ENCODE data around the gene SEMA5A. TPM values are rescaled to one million over a fixed set of nuclear protein-coding genes. Genes with fewer than 3 reads are reported as not detected.

SEMA5A gene
- total RNA-seq, 1 donor from 2014 or later: 11.9 TPM

GRCh38 chr5:9207817-9208418 is 338.0 kb downstream of the SEMA5A start:
- H3K9me3 Mint-ChIP-seq: peaks cover 19% of the 10 kb centered on the region
- Histone ChIP-seq H3F3A (ENCODE audit: low read depth) (no peaks in the 10 kb centered on the region), H3K9ac (no peak overlapping the region), H3K27ac (no peak overlapping the region), H3K27me3 (peaks cover 14% of the 10 kb centered on the region), H3K79me2 (ENCODE audit: low read depth) (no peaks in the 10 kb centered on the region), H3K4me2 (no peak overlapping the region), H2AFZ (replicated peaks) (no peak overlapping the region), H3K4me1 (no peaks in the 10 kb centered on the region), H3K36me3 (no peaks in the 10 kb centered on the region), H3K9me3 (ENCODE audit: low read depth) (no peaks in the 10 kb centered on the region), H3K4me3 (no peak overlapping the region), H4K20me1 (ENCODE audit: low read depth) (no peaks in the 10 kb centered on the region)
- no peak overlapping the region for H3K4me3 Mint-ChIP-seq
- H3K4me1 Mint-ChIP-seq: peaks cover 2% of the 10 kb centered on the region
- DNase-seq (ENCODE audit: low spot score): peak; percentile 66
- peaks cover 12% of the 10 kb centered on the region for H3K36me3 Mint-ChIP-seq
- no peak for TF ChIP-seq EZH2phosphoT487 (IDR thresholded peaks at IDR 0.05)
- TF ChIP-seq CTCF (IDR thresholded peaks at IDR 0.05): peak; percentile 73
- no peaks in the 10 kb centered on the region for H3K27me3 Mint-ChIP-seq (ENCODE audit: insufficient read depth, low read depth)
- no peak overlapping the region for H3K27ac Mint-ChIP-seq

- peaks cover 8% of the 10 kb centered on the region for H3K4me1 Mint-ChIP-seq
- no peak for TF ChIP-seq EZH2 (IDR thresholded peaks at IDR 0.05)
- no peak for TF ChIP-seq EZH2phosphoT487 (IDR thresholded peaks at IDR 0.05)
- no peak for TF ChIP-seq CTCF (IDR thresholded peaks at IDR 0.05)
Observed at GRCh38 chr5:9202636-9203035, 343.2 kb downstream of the SEMA5A start.

GRCh38 chr5:9201761-9202160 is 344.1 kb downstream of the SEMA5A start:
- Histone ChIP-seq H3K27ac (no peak overlapping the region), H3K4me1 (peaks cover 11% of the 10 kb centered on the region), H4K20me1 (ENCODE audit: low read depth) (peaks cover 32% of the 10 kb centered on the region), H3K9me3 (ENCODE audit: low read depth) (no peaks in the 10 kb centered on the region), H3K36me3 (no peaks in the 10 kb centered on the region), H3F3A (ENCODE audit: low read depth) (peaks cover 18% of the 10 kb centered on the region), H3K4me3 (no peak overlapping the region), H3K9ac (no peak overlapping the region), H3K27me3 (peaks cover 69% of the 10 kb centered on the region), H2AFZ (replicated peaks) (no peak overlapping the region), H3K79me2 (ENCODE audit: low read depth) (no peaks in the 10 kb centered on the region), H3K4me2 (no peak overlapping the region)
- Mint-ChIP-seq H3K27ac (no peak overlapping the region), H3K9me3 (peaks cover 28% of the 10 kb centered on the region), H3K4me1 (peaks cover 16% of the 10 kb centered on the region), H3K27me3 (ENCODE audit: insufficient read depth, low read depth) (peaks cover 9% of the 10 kb centered on the region), H3K4me3 (no peak overlapping the region), H3K36me3 (peaks cover 23% of the 10 kb centered on the region)
- TF ChIP-seq EZH2 (IDR thresholded peaks at IDR 0.05) (no peak), CTCF (IDR thresholded peaks at IDR 0.05) (no peak), EZH2phosphoT487 (IDR thresholded peaks at IDR 0.05) (no peak)
- DNase-seq (ENCODE audit: low spot score): no peak

More at GRCh38 chr5:9202636-9203035, 343.2 kb downstream of the SEMA5A start:
- no peak for DNase-seq (ENCODE audit: low spot score)
- Mint-ChIP-seq H3K9me3 (peaks cover 28% of the 10 kb centered on the region), H3K36me3 (peaks cover 23% of the 10 kb centered on the region), H3K4me3 (no peak overlapping the region), H3K27ac (no peak overlapping the region), H3K27me3 (ENCODE audit: insufficient read depth, low read depth) (peaks cover 4% of the 10 kb centered on the region)
- Histone ChIP-seq H3K9me3 (ENCODE audit: low read depth) (no peaks in the 10 kb centered on the region), H3K9ac (no peak overlapping the region), H2AFZ (replicated peaks) (no peak overlapping the region), H4K20me1 (ENCODE audit: low read depth) (peaks cover 24% of the 10 kb centered on the region), H3K4me3 (no peak overlapping the region), H3K4me2 (no peak overlapping the region), H3F3A (ENCODE audit: low read depth) (peaks cover 9% of the 10 kb centered on the region), H3K4me1 (peaks cover 5% of the 10 kb centered on the region), H3K27ac (no peak overlapping the region), H3K79me2 (ENCODE audit: low read depth) (no peaks in the 10 kb centered on the region), H3K27me3 (peaks cover 67% of the 10 kb centered on the region), H3K36me3 (no peaks in the 10 kb centered on the region)
